ENCODE results near the gene OXT. TPM values are rescaled to one million over a fixed set of nuclear protein-coding genes. Genes with fewer than 3 reads are reported as not detected.

Gene OXT
- total and polyA plus RNA-seq, 2 of the 13 experiments (the other 11 are each of a cell fraction or from before 2014, with no cell fraction given) = not detected

GRCh38 chr20:3082955-3083952 lies 11.8 kb downstream of the OXT start:
- H3K27ac ChIP-seq (ENCODE audit: extremely low read length, insufficient read depth, low read length) = no peak overlapping the region
- DNase-seq (ENCODE audit: low spot score) (peak; percentile 26), ATAC-seq (peak; percentile 34), FAIRE-seq (no peak)
- peaks cover 27 to 55% of the 10 kb centered on the region in 2 experiments for H3K27me3 ChIP-seq (ENCODE audit: control insufficient read depth in 1 of 2, insufficient read depth in 2 of 2, low read length in 2 of 2)
- H4K20me1 ChIP-seq (ENCODE audit: insufficient read depth, low read length) = no peaks in the 10 kb centered on the region
- H3K9ac ChIP-seq (ENCODE audit: insufficient read depth, low read depth, low read length) = no peak overlapping the region
- WGBS (ENCODE audit: low lambda C conversion rate) = 34% methylated on average over 45 of the region's 76 CpGs
- peak overlapping the region; percentile 4 to 62 (median 43); a peak in 4 of 6 replicates for H3K4me3 ChIP-seq (replicated peaks in 1 of 3; ENCODE audit: insufficient read depth in 1 of 3, low read depth in 2 of 3, low read length in 3 of 3)
- peaks cover 41% of the 10 kb centered on the region for H3K4me1 ChIP-seq (ENCODE audit: insufficient read depth, low read length)
- no TSS peak for BruUV-seq (replicated peaks)
- in situ Hi-C loops (cut with HindIII; ENCODE audit: extremely low pct_ligation_motif_present, low pct_unique_long_range_greater_than_20kb) = no loop called here
- no peak overlapping the region for H2AFZ ChIP-seq (ENCODE audit: low read length)
- intact Hi-C loops (cut with micrococcal nuclease; ENCODE audit: unreplicated experiment) = no loop called here
- H3K9me3 ChIP-seq (ENCODE audit: low read length) = no peaks in the 10 kb centered on the region
- ChIA-PET POLR2A (interaction anchor here (1.6 kb wide), 1 partner anchor 33 kb away, joined by 5 read pairs; no protein-coding TSS in a partner anchor), CTCF (ENCODE audit: low intra/inter-chr PET ratio, low total read pairs) (no interaction called here)
- H3K79me2 ChIP-seq (ENCODE audit: insufficient read depth, low read length) = no peaks in the 10 kb centered on the region
- H3K36me3 ChIP-seq (replicated peaks in 1 of 2; ENCODE audit: control insufficient read depth in 1 of 2, insufficient read depth in 2 of 2, low read length in 2 of 2) = no peaks in the 10 kb centered on the region
- peak overlapping the region; percentile 56 for H3K4me2 ChIP-seq (ENCODE audit: low read depth, low read length)
- TF ChIP-seq JDP2 (CRISPR knock-in tag; IDR thresholded peaks at IDR 0.05; ENCODE audit: borderline replicate concordance) = no peak
- TF ChIP-seq HOXA3 (CRISPR knock-in tag; IDR thresholded peaks at IDR 0.05) = peak; percentile 18
- no peak for TF ChIP-seq ZNF282 (IDR thresholded peaks at IDR 0.05; ENCODE audit: partially characterized antibody)
- TF ChIP-seq ZBTB40 (IDR thresholded peaks at IDR 0.05) = no peak
- TF ChIP-seq ZBTB40 (CRISPR knock-in tag; IDR thresholded peaks at IDR 0.05) = peak; percentile 26; the same call in 1 of the 2 replicates
- no peak for TF ChIP-seq EZH2 (conservative IDR thresholded peaks at IDR 0.05; ENCODE audit: low read depth, low read length)
- no peak for TF ChIP-seq TCF7 (IDR thresholded peaks at IDR 0.05; ENCODE audit: low read depth)
- TF ChIP-seq LRRFIP1 (CRISPR knock-in tag; conservative IDR thresholded peaks at IDR 0.05) = no peak
- peak; percentile 62; the same call in 1 of the 2 replicates for TF ChIP-seq TFAP4 (IDR thresholded peaks at IDR 0.05; ENCODE audit: borderline replicate concordance, low read depth)
- TF ChIP-seq SIX4 (CRISPR knock-in tag; IDR thresholded peaks at IDR 0.05) = no peak
- TF ChIP-seq ARID2 (CRISPR knock-in tag; IDR thresholded peaks at IDR 0.05; ENCODE audit: borderline replicate concordance) = no peak
